ENCODE data around the gene WWP2. TPM values are rescaled to one million over a fixed set of nuclear protein-coding genes. Genes with fewer than 3 reads are reported as not detected.

Gene WWP2
- total RNA-seq, 1 experiment from 2014 or later, result 47.5 TPM

- Mint-ChIP-seq H3K4me3 (ENCODE audit: low read depth, unreplicated experiment) (no peak overlapping the region), H3K4me1 (ENCODE audit: low read depth, unreplicated experiment) (peaks cover 26% of the 10 kb centered on the region), H3K9me3 (ENCODE audit: low read depth, unreplicated experiment) (no peaks in the 10 kb centered on the region), H3K27me3 (ENCODE audit: unreplicated experiment) (no peaks in the 10 kb centered on the region), H3K27ac (ENCODE audit: unreplicated experiment) (peak overlapping the region; percentile 18), H3K36me3 (ENCODE audit: insufficient read depth, unreplicated experiment) (peaks cover 84% of the 10 kb centered on the region)
- BruUV-seq (replicated peaks), result no TSS peak
- TF ChIP-seq CTCF (IDR thresholded peaks at IDR 0.05; ENCODE audit: unreplicated experiment), result no peak
- CTCF ChIA-PET, result interaction anchor here (1.4 to 1.7 kb wide), 2 partner anchors 9 to 21 kb away, joined by 4 to 7 read pairs; partner anchors contain the start of gene NOB1
- no peak for DNase-seq
- intact Hi-C loops (cut with micrococcal nuclease; ENCODE audit: unreplicated experiment), result no loop called here
Measured at GRCh38 chr16:69745232-69745612, 16.9 kb upstream of the WWP2 start.

- Mint-ChIP-seq H3K27me3 (ENCODE audit: unreplicated experiment) (no peaks in the 10 kb centered on the region), H3K27ac (ENCODE audit: unreplicated experiment) (no peak overlapping the region), H3K9me3 (ENCODE audit: low read depth, unreplicated experiment) (no peaks in the 10 kb centered on the region), H3K4me3 (ENCODE audit: low read depth, unreplicated experiment) (no peak overlapping the region), H3K4me1 (ENCODE audit: low read depth, unreplicated experiment) (peaks cover 26% of the 10 kb centered on the region), H3K36me3 (ENCODE audit: insufficient read depth, unreplicated experiment) (peaks cover 85% of the 10 kb centered on the region)
- no TSS peak for BruUV-seq (replicated peaks)
- intact Hi-C loops (cut with micrococcal nuclease; ENCODE audit: unreplicated experiment), result no loop called here
- no peak for TF ChIP-seq CTCF (IDR thresholded peaks at IDR 0.05; ENCODE audit: unreplicated experiment)
- DNase-seq, result no peak
- CTCF ChIA-PET, result interaction anchor here (1.4 to 1.7 kb wide), 2 partner anchors 9 to 22 kb away, joined by 4 to 7 read pairs; partner anchors contain the start of gene NOB1
Measured at GRCh38 chr16:69745959-69746358, 16.2 kb upstream of the WWP2 start.

GRCh38 chr16:69747115-69747514 is 15.0 kb upstream of the WWP2 start:
- Mint-ChIP-seq H3K4me3 (ENCODE audit: low read depth, unreplicated experiment) (no peak overlapping the region), H3K27ac (ENCODE audit: unreplicated experiment) (no peak overlapping the region), H3K36me3 (ENCODE audit: insufficient read depth, unreplicated experiment) (peaks cover 87% of the 10 kb centered on the region), H3K4me1 (ENCODE audit: low read depth, unreplicated experiment) (peaks cover 21% of the 10 kb centered on the region), H3K9me3 (ENCODE audit: low read depth, unreplicated experiment) (no peaks in the 10 kb centered on the region), H3K27me3 (ENCODE audit: unreplicated experiment) (no peaks in the 10 kb centered on the region)
- no peak for TF ChIP-seq CTCF (IDR thresholded peaks at IDR 0.05; ENCODE audit: unreplicated experiment)
- intact Hi-C loops (cut with micrococcal nuclease; ENCODE audit: unreplicated experiment), result no loop called here
- BruUV-seq (replicated peaks), result no TSS peak
- DNase-seq, result no peak
- CTCF ChIA-PET, result interaction anchor here (0.7 kb wide), 1 partner anchor 716 kb away, joined by 4 read pairs; no protein-coding TSS in a partner anchor

DNA sequence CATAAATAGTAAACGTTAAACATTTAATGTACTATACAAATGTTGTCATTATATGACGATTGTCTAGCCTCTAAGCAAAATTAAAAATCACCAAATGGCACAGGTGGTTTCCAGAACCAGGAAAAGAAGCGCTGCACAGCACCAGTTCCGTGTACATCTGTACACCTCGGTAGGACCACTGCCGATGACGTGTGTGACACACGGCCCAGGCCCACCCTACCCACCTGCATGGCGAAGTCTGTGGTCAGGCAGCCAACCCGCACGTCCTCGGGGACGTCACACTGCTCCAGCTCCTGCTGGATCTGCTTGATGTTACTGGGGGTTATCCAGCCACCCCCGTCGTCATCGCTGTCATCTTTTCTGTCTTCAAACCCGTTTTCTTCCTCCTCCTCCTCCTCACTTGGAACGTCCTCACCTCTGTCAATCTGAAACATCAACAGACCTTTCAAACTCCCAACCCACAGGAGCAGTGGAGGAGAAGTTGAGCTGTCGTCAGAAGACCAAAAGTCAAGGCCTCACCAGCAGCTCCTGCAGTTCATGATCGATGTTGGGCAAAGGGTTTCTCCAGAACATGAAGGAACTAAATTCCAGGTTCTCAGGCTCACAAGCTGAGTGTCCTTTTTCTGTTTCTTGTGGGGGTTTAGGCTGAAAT is 13.3 kb upstream of the WWP2 start:
- no peaks in the 10 kb centered on the region for H3K9me3 Mint-ChIP-seq (ENCODE audit: low read depth, unreplicated experiment)
- no TSS peak for BruUV-seq (replicated peaks)
- no peaks in the 10 kb centered on the region for H3K27me3 Mint-ChIP-seq (ENCODE audit: unreplicated experiment)
- TF ChIP-seq CTCF (IDR thresholded peaks at IDR 0.05; ENCODE audit: unreplicated experiment), result no peak
- no peak overlapping the region for H3K27ac Mint-ChIP-seq (ENCODE audit: unreplicated experiment)
- peaks cover 87% of the 10 kb centered on the region for H3K36me3 Mint-ChIP-seq (ENCODE audit: insufficient read depth, unreplicated experiment)
- no peak for DNase-seq
- CTCF ChIA-PET, result no interaction called here
- peaks cover 25% of the 10 kb centered on the region for H3K4me1 Mint-ChIP-seq (ENCODE audit: low read depth, unreplicated experiment)
- no peak overlapping the region for H3K4me3 Mint-ChIP-seq (ENCODE audit: low read depth, unreplicated experiment)
- intact Hi-C loops (cut with micrococcal nuclease; ENCODE audit: unreplicated experiment), result no loop called here

Measured in Calu3 (cell line).